Activated CD4-positive, alpha-beta T cell treated with anti-CD3 and anti-CD28 coated beads, Interleukin-2, amount 50 U/mL, for 24 hours (primary cell): Measurements from ENCODE around the gene ERFE.
"Not testable (repeated sequence)": the region's sequence is repeated elsewhere in the genome, so short reads cannot be mapped to it uniquely, and the experiment has no call there.

Experiments used
- DNase-seq, 2 donors: peaks; one replicate each; pipeline ENCODE4 v3.0.0-alpha.2; 2020; ENCODE audit warnings: low read depth in 1 of 2, low spot score in 1 of 2

Gene ERFE

GRCh38 chr2:238167344-238167715 lies 8.6 kb downstream of the ERFE start:
- no peak for DNase-seq

GRCh38 chr2:238167761-238168160 lies 9.0 kb downstream of the ERFE start:
- DNase-seq = no peak

- no peak for DNase-seq
Observed at GRCh38 chr2:238168196-238169047, 9.7 kb downstream of the ERFE start.

- DNase-seq = no peak
Observed at GRCh38 chr2:238169048-238169707, 10.4 kb downstream of the ERFE start.

GRCh38 chr2:238169708-238170251 lies 11.0 kb downstream of the ERFE start:
- no peak for DNase-seq

GRCh38 chr2:238170386-238171071 lies 11.8 kb downstream of the ERFE start:
- no peak for DNase-seq

GRCh38 chr2:238171072-238171431 lies 12.3 kb downstream of the ERFE start:
- DNase-seq = not testable (repeated sequence)

- DNase-seq = no peak
Observed at GRCh38 chr2:238171575-238172187, 12.9 kb downstream of the ERFE start.

GRCh38 chr2:238172439-238172838 lies 13.7 kb downstream of the ERFE start:
- DNase-seq = no peak

- DNase-seq = no peak
Observed at GRCh38 chr2:238173692-238174091, 14.9 kb downstream of the ERFE start.

GRCh38 chr2:238174291-238174690 lies 15.5 kb downstream of the ERFE start:
- no peak for DNase-seq

- no peak for DNase-seq
Observed at GRCh38 chr2:238174701-238175100, 15.9 kb downstream of the ERFE start.

- no peak for DNase-seq
Observed at GRCh38 chr2:238176613-238177012, 17.8 kb downstream of the ERFE start.

- DNase-seq = no peak
Observed at GRCh38 chr2:238180554-238180953, 21.8 kb downstream of the ERFE start.

- no peak for DNase-seq
Observed at GRCh38 chr2:238182362-238182761, 23.6 kb downstream of the ERFE start.

- DNase-seq = no peak
Observed at GRCh38 chr2:238183821-238184220, 25.1 kb downstream of the ERFE start.

GRCh38 chr2:238187618-238188548 lies 29.1 kb downstream of the ERFE start:
- DNase-seq = no peak

- DNase-seq = no peak
Observed at GRCh38 chr2:238190445-238190844, 31.7 kb downstream of the ERFE start.

GRCh38 chr2:238202326-238203093 lies 43.7 kb downstream of the ERFE start:
- DNase-seq = no peak
